Stimulated activated CD8-positive, alpha-beta memory T cell treated with anti-CD3 and anti-CD28 coated beads, Interleukin-2, amount 100 ng/mL, for 48 hours (primary cell): Measurements from ENCODE around the gene MARCKSL1.
"Not testable (repeated sequence)": the region's sequence is repeated elsewhere in the genome, so short reads cannot be mapped to it uniquely, and the experiment has no call there.

Source experiments
- DNase-seq, 2 donors: peaks; one replicate each; pipeline ENCODE4 v3.0.0-alpha.2; 2020; ENCODE audit warnings: low read depth in 2 of 2

Gene MARCKSL1

GRCh38 chr1:32289256-32289655 is 46.8 kb downstream of the MARCKSL1 start:
- DNase-seq, result no peak

GRCh38 chr1:32286763-32287162 is 49.3 kb downstream of the MARCKSL1 start:
- no peak for DNase-seq

GRCh38 chr1:32285658-32286057 is 50.4 kb downstream of the MARCKSL1 start:
- DNase-seq, result no peak

- not testable (repeated sequence) for DNase-seq
These were observed 51.3 kb downstream of the MARCKSL1 start for GRCh38 chr1:32284777-32285176.
